Measurements from ENCODE around the gene KLF14. TPM values are rescaled to one million over a fixed set of nuclear protein-coding genes. Genes with fewer than 3 reads are reported as not detected.
"Not testable (repeated sequence)": the region's sequence is repeated elsewhere in the genome, so short reads cannot be mapped to it uniquely, and the experiment has no call there.

KLF14 gene
- total RNA-seq, 1 donor from 2014 or later, result not detected

- no peak for DNase-seq (ENCODE audit: low spot score)
- intact Hi-C loops (cut with DNase I), result loop anchor here (2.0 to 5.0 kb wide), 2 partner anchors 236 to 481 kb away; no protein-coding TSS in a partner anchor
These were observed 10.2 kb downstream of the KLF14 start for GRCh38 chr7:130723784-130724183.

DNA sequence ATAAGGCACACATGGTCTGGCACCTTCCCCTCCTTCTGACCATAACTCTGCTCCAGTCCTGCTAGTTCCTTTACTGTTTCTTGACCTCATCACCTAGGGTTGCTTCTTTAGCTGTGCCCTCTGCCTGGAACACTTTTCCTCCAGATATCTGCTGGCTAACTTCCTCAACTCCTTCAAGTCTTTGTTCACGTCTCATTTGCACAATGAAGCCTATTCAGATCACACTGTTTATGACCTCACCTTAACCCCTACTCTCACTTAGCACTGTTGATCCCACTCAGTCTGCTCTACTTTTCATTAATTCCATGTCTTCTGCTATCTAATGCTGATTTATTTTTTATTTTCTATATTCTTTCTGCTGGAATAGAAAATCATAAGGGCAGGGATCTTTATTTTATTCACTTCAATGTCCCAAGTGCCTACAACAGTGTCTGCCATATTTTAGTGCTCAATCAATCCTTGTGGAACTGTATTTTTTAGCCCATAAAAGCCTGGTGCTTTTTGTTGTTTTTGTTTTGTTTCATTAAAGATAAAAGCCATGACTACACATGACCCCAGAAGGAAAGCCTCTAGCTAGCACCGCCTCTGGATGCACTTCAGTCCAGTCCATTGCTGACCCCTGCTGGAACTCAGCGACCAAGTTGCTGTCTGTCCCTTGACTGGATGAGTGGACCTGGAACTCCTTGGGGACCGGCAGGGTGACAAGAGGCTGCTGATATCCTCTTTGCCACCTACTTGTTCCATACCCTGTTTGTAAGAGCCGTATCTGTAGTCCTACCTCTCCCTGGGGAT, 12.3 kb downstream of the KLF14 start:
- DNase-seq (ENCODE audit: low spot score), result no peak
- intact Hi-C loops (cut with DNase I), result loop anchor here (2.0 to 5.0 kb wide), 2 partner anchors 234 to 479 kb away; no protein-coding TSS in a partner anchor

- no peak for DNase-seq (ENCODE audit: low spot score)
- intact Hi-C loops (cut with DNase I), result no loop called here
These were observed 14.5 kb downstream of the KLF14 start for GRCh38 chr7:130719541-130719940.

DNA sequence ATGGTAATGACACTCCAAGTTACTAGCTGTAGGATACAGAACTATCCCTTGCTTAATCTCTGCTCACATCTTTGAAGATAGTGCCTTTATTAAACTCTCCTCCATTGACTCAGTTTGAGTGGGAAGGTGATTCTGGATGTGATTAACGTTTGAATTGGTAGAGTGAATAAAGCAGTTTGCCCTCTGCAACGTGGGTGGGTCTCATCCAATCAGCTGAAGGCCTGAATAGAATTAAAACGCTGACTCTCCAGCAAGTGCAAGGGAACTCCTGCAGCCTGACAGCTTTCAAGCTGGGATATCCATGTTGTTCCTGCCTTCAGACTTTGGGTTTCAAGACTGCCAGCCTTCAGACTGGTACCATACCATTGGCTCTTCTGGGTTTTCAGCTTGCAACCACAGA, 21.6 kb downstream of the KLF14 start:
- intact Hi-C loops (cut with DNase I), result no loop called here
- no peak for DNase-seq (ENCODE audit: low spot score)

- DNase-seq (ENCODE audit: low spot score), result no peak
- intact Hi-C loops (cut with DNase I), result no loop called here
These were observed 25.2 kb downstream of the KLF14 start for GRCh38 chr7:130708766-130709165.

DNA sequence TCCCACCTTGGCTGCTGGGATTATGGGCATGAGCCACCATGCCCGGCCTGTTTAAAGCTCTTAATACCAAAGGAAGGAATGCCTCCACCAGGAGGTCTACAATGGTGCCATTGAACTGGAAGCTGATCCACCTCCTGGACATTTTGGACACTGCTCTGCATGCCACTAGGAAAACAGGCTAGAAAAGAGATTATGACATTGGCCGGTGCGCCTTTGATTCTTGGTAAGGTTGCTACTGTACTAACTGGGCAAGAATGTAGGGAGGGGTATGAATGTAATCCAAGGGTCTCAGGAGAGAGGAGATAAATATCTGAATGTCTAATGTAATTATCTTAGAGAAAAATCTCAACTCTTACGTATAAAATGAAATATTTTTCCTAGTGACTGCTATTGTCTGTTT, 26.0 kb downstream of the KLF14 start:
- DNase-seq (ENCODE audit: low spot score), result no peak
- intact Hi-C loops (cut with DNase I), result no loop called here

- intact Hi-C loops (cut with DNase I), result no loop called here
- DNase-seq (ENCODE audit: low spot score), result no peak
These were observed 30.2 kb downstream of the KLF14 start for GRCh38 chr7:130703851-130704250.

DNA sequence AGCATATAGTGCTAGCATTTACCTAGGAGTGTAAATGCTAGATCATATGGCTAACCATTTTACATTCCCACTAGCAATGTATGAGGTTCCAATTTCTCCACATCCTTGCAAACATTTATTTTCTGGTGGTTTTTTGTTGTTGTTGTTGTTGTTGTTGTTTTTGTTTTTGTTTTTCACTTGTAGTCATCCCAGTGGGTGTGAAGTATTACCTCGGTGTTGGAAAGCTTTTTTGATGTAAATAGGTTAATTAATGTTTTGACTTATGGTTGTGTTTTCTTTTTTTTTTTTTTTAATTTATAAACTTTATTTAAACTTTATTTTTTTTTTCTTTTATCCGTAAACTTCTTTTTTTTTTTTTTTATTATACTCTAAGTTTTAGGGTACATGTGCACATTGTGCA, 32.4 kb downstream of the KLF14 start:
- no peak for DNase-seq (ENCODE audit: low spot score)
- intact Hi-C loops (cut with DNase I), result no loop called here

DNA sequence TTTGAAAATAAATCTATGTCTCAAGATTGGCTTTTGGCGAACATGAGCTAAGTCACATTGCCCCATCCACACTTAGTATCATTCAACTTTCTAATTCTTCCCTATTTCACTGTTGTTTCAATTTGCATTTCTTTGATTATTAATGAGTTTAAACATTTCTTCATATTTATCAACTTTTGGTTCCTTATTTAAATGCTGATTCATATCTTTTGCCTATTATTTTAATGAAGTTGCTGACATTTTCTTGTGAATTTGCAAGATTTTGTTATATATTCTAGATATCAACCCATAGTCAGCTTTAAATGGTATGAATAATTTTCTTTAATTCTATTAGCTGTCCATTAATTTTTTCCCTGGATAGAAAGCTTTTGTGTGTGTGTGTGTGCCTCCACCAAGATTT, 33.2 kb downstream of the KLF14 start:
- intact Hi-C loops (cut with DNase I), result no loop called here
- no peak for DNase-seq (ENCODE audit: low spot score)

GRCh38 chr7:130699686-130700085, 34.3 kb downstream of the KLF14 start:
- intact Hi-C loops (cut with DNase I), result no loop called here
- DNase-seq (ENCODE audit: low spot score), result no peak

DNA sequence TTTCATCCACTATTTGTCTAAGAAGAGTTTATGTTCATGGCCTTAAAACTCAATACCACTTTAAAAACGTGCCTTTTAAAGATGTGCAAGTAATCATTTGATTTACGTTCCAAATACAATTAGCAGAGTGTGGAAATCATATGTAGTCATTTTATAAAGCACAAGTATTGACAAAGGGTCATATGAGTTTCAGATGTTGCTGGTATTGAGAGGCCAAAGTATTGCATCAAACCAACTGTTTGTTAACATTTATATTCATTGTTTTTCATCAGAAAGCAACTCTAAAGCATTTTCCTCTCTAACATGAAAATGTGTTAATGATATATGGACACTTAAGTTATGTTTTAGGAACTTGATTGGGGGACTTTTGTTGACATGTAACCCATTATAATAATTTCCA, 36.2 kb downstream of the KLF14 start:
- no peak for DNase-seq (ENCODE audit: low spot score)
- intact Hi-C loops (cut with DNase I), result no loop called here

DNA sequence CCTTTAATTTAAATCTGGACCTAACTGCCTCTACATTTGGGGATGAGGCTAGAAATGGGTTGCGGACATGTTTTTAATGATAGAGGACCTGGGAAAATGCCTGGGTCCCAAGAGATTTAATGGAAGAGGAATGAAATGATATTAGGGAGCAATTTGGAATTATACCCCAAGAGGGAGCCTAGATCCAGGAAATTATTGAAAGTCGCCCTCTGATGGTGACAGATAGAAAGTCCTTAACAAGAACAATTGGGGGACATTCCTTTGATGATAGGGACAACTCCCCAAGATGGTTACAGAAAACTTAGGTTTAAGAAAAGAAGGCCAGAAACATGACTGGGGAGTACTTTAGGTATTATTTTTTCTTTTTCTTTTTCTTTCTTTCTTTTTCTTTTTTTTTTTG, 38.2 kb downstream of the KLF14 start:
- no peak for DNase-seq (ENCODE audit: low spot score)
- intact Hi-C loops (cut with DNase I), result no loop called here

DNA sequence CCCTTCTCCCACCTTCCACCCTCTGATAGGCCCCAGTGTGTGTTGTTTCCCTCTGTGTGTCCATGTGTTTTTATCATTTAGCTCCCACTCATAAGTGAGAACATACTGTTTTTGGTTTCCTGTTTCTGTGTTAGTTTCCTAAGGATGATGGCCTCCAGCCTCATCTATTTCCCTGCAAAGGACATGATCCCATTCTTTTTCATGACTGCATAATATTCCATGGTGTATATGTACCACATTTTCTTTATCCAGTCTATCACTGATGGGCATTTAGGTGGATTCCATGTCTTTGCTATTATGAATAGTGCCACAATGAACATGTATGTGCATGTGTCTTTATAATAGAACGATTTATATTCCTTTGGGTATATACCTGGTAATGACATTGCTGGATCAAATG, 41.6 kb downstream of the KLF14 start:
- DNase-seq (ENCODE audit: low spot score); intact Hi-C loops (cut with DNase I): not testable (repeated sequence)

- intact Hi-C loops (cut with DNase I), result no loop called here
These were observed 44.3 kb downstream of the KLF14 start for GRCh38 chr7:130689683-130690082.

GRCh38 chr7:130683026-130683425, 51.0 kb downstream of the KLF14 start:
- no peak for DNase-seq (ENCODE audit: low spot score)
- intact Hi-C loops (cut with DNase I), result no loop called here

More at GRCh38 chr7:130689683-130690082, 44.3 kb downstream of the KLF14 start:
- DNase-seq (ENCODE audit: low spot score), result no peak

Other genes starting within 250 kb of the KLF14 start
- 6.1 TPM for gene MEST, start 242.1 kb downstream of the KLF14 start, total RNA-seq
- gene COPG2, start 65.5 kb downstream of the KLF14 start, total RNA-seq, result 19.7 TPM
- not detected for gene TSGA13, start 47.7 kb downstream of the KLF14 start, total RNA-seq